ENCODE data around the gene PSMB11.

- TF ChIP-seq CTCF (conservative IDR thresholded peaks at IDR 0.05; ENCODE audit: low read length) (no peak), EZH2phosphoT487 (IDR thresholded peaks at IDR 0.05; ENCODE audit: borderline replicate concordance) (no peak)
Observed at GRCh38 chr14:23017091-23017490, 24.9 kb upstream of the PSMB11 start.
